ENCODE data around the gene TMEM120A.

GRCh38 chr7:75967487-75967997, 26.9 kb downstream of the TMEM120A start:
- TF ChIP-seq, protein P1, sequence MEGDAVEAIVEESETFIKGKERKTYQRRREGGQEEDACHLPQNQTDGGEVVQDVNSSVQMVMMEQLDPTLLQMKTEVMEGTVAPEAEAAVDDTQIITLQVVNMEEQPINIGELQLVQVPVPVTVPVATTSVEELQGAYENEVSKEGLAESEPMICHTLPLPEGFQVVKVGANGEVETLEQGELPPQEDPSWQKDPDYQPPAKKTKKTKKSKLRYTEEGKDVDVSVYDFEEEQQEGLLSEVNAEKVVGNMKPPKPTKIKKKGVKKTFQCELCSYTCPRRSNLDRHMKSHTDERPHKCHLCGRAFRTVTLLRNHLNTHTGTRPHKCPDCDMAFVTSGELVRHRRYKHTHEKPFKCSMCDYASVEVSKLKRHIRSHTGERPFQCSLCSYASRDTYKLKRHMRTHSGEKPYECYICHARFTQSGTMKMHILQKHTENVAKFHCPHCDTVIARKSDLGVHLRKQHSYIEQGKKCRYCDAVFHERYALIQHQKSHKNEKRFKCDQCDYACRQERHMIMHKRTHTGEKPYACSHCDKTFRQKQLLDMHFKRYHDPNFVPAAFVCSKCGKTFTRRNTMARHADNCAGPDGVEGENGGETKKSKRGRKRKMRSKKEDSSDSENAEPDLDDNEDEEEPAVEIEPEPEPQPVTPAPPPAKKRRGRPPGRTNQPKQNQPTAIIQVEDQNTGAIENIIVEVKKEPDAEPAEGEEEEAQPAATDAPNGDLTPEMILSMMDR (IDR thresholded peaks at IDR 0.05): no peak
- no peak for TF ChIP-seq POLR2A (IDR thresholded peaks at IDR 0.05)
